Sciatic nerve (tissue), 2 donors: ENCODE data around the gene KCNMB4. TPM values are rescaled to one million over a fixed set of nuclear protein-coding genes. Genes with fewer than 3 reads are reported as not detected.

ENCODE experiments used
- ATAC-seq: fragments of 200-7000 bp; cut with Tn5 transposase; one replicate; pipeline ENCODE4 v1.9.1; 2020; ENCODE audit warnings: mild to moderate bottlenecking, moderate library complexity
- DNase-seq: peaks from one replicate; pipeline ENCODE4 v3.0.0-alpha.2; 2020; ENCODE audit warnings: low spot score
- intact Hi-C: fragments of 100-400 bp; cut with DNase I; formaldehyde crosslinking; loops from one replicate; pipeline ENCODE4 v1.14.2; 2022
- total RNA-seq: library from RNA; stranded (reverse); fragmentation: NEBNext Ultra II Directional; extraction: Animal tissue kit (Norgen Biotek cat#: 25700); gene quantifications from one replicate; pipeline ENCODE4 v1.2.1, GENCODE V29; 2021
- donor health status: DM: no; HTN: no; CAD: no.
- donor health status: DM: no; HTN: no; CAD: no.

The KCNMB4 gene
- 13.5 TPM for total RNA-seq

- DNase-seq: peak; percentile 80
- ATAC-seq: peak; percentile 90
- intact Hi-C loops: no loop called here
These were observed at the start of gene KCNMB4 for GRCh38 chr12:70365648-70366518. KCNMB4 (plus strand) TSS chr12:70366290; CDS start chr12:70366735, 445 bp downstream.

GRCh38 chr12:70317781-70318180 is 48.3 kb upstream of the KCNMB4 start:
- no peak for DNase-seq
- intact Hi-C loops: no loop called here
- ATAC-seq: peak; percentile 59

- no peak for ATAC-seq
- intact Hi-C loops: no loop called here
- DNase-seq: no peak
These were observed 46.5 kb upstream of the KCNMB4 start for GRCh38 chr12:70319605-70320004.

- ATAC-seq: no peak
- intact Hi-C loops: no loop called here
- no peak for DNase-seq
These were observed 44.9 kb upstream of the KCNMB4 start for GRCh38 chr12:70321191-70321590.

- intact Hi-C loops: no loop called here
- no peak for ATAC-seq
- DNase-seq: no peak
These were observed 38.5 kb upstream of the KCNMB4 start for GRCh38 chr12:70327541-70327940.

GRCh38 chr12:70329728-70330127 is 36.4 kb upstream of the KCNMB4 start:
- intact Hi-C loops: no loop called here
- ATAC-seq (no peak), DNase-seq (no peak)

- no peak for ATAC-seq
- DNase-seq: no peak
- intact Hi-C loops: no loop called here
These were observed 35.9 kb upstream of the KCNMB4 start for GRCh38 chr12:70330158-70330557.

GRCh38 chr12:70332236-70332635 is 33.9 kb upstream of the KCNMB4 start:
- intact Hi-C loops: no loop called here

GRCh38 chr12:70334742-70335141 is 31.3 kb upstream of the KCNMB4 start:
- intact Hi-C loops: no loop called here
- no peak for DNase-seq

More at GRCh38 chr12:70332236-70332635, 33.9 kb upstream of the KCNMB4 start:
- no peak for DNase-seq
- no peak for ATAC-seq

GRCh38 chr12:70338531-70338930 is 27.6 kb upstream of the KCNMB4 start:
- DNase-seq (no peak), ATAC-seq (no peak)
- intact Hi-C loops: no loop called here

More at GRCh38 chr12:70334742-70335141, 31.3 kb upstream of the KCNMB4 start:
- ATAC-seq: no peak

GRCh38 chr12:70351076-70351475 is 15.0 kb upstream of the KCNMB4 start:
- DNase-seq: no peak
- intact Hi-C loops: no loop called here
- ATAC-seq: no peak

- peak; percentile 57 for ATAC-seq
- intact Hi-C loops: no loop called here
These were observed 12.1 kb upstream of the KCNMB4 start for GRCh38 chr12:70353780-70354660.

GRCh38 chr12:70354787-70355186 is 11.3 kb upstream of the KCNMB4 start:
- DNase-seq (no peak), ATAC-seq (peak; percentile 26)
- intact Hi-C loops: no loop called here

More at GRCh38 chr12:70353780-70354660, 12.1 kb upstream of the KCNMB4 start:
- DNase-seq: no peak

GRCh38 chr12:70355972-70356371 is 10.1 kb upstream of the KCNMB4 start:
- DNase-seq (no peak), ATAC-seq (no peak)
- intact Hi-C loops: no loop called here

GRCh38 chr12:70359458-70360197 is 6.5 kb upstream of the KCNMB4 start:
- ATAC-seq: no peak
- no peak for DNase-seq
- intact Hi-C loops: no loop called here

- ATAC-seq: no peak
- intact Hi-C loops: no loop called here
- no peak for DNase-seq
These were observed 5.9 kb upstream of the KCNMB4 start for GRCh38 chr12:70360218-70360617.

- intact Hi-C loops: no loop called here
- DNase-seq (no peak), ATAC-seq (no peak)
These were observed 1.2 kb upstream of the KCNMB4 start for GRCh38 chr12:70364695-70365397.

GRCh38 chr12:70365398-70365647 is 767 bp upstream of the KCNMB4 start:
- DNase-seq: no peak
- intact Hi-C loops: no loop called here
- no peak for ATAC-seq
